Fibroblast of skin of left biceps (primary cell): ENCODE results near the gene TRIO.

Experiments
- DNase-seq, 2 experiments: peaks; one replicate each; pipeline ENCODE4 v3.0.0-alpha.2; 2013; ENCODE audit warnings: low read depth in 2 of 2

TRIO gene

DNA sequence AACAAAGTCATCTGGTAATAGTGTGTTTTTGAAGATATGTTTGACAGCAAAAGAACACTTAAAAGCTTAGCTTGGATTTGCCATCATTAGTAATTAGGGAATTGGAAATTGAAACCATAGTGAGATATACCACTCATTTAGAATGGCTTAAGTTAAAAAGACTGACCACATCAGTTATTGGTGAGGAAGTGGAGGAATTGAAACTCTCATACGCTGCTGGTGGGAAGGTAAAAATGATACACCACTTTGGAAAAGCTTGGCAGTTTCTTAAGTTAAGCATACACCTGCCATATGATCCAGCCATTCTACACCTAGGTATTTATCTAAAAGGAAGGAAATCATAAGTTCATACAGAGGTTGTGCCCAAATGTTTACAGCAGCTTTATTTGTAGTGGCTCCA is 213.2 kb downstream of the TRIO start:
- DNase-seq: no peak

DNA sequence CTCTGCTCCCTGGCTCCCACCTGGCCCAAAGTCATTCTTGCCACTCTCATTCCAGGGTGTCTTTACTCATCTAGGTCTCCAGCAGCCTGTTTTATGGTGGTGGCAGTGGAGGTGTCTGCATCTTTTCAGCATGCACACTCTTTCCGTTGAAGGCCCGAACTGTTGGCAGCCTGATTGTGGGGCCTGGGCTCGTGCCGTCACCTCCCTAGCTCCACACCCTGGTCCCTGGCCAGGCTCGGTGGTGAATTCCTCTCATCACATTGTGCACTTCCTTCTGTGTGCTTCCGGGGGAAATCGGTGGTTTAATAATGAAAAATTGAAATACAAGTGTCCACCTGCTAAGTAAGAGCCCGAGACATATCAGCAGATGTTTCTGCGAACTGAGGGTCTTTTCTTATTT is 214.3 kb downstream of the TRIO start:
- DNase-seq: no peak

DNA sequence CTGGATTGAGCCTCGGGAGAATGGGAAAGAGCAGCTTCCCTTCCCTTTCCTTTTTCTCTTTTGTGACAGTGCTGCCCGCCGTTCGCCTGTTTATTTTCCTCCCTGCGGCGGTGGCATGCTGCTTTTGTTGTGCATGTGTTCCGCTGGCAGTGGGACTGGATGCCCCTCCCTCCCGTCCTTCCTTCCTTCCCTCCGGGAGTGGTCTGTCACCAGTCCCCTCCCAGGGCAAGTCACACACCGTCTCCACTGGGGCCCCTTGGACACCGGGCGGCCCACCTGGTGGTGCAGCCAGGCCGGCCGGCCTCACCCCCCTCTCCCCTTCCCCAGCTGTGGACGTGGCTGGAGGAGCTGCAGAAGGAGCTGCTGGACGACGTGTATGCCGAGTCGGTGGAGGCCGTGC is 214.7 kb downstream of the TRIO start:
- DNase-seq: no peak

DNA sequence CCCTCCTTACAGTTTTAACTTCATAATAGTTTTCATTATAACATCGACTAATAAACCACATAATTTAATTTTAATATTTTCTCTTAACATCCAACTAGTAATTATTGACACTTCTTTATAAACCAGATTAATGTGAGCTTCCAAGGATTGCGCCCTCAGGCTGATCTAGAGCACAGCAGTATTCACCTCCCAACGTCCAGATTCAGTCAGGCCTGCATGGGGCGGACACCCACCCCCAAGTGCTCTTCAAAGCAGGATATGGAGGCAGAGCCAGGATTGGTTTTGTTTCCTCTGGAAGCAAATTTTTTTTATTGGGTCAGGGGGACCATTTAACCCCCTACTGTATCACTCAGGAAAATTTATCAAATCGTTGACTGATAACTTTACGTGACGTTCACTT is 215.4 kb downstream of the TRIO start:
- DNase-seq: no peak

DNA sequence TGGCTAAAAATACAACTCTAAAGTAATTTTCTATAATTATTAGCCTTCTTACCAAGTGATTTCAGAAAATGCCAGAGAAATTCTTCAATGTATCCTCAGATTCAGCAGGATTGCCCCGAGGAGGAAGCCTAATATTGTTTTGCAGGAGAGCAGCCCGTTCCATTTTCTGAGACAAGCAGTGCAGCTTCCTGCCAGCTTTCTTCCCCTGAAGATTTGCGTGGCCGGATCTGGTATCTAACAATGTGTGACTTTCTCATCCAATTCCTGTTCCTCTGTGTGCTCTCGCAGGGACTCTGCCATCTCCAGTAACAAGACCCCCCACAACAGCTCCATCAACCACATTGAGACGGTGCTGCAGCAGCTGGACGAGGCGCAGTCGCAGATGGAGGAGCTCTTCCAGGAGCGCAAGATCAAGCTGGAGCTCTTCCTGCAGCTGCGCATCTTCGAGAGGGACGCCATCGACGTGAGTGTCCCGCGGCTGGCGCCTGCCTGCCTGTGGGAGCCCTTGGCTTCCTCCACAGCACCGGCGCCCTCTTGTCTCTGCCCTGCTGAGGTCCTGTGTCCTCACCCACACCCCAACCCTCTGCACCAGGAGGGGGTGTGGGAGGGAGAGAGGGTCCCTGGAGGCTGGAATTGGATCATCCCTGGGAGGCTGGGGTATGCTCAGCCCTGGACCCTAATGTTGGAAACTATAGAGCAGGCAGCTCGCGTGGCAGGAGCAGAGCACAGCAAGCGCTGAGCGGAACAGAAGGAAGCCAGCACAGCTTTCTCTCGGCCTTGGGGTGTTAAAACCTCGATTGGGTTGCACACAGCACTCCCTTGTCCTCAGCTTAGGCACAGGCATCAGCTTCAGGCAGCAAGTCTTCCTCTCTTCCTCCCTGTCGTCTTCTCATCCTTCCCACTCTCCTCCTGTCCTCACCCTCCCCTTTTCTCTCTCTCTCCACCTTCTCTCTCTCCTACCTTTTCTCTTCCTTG is 216.2 kb downstream of the TRIO start:
- DNase-seq: no peak

DNA sequence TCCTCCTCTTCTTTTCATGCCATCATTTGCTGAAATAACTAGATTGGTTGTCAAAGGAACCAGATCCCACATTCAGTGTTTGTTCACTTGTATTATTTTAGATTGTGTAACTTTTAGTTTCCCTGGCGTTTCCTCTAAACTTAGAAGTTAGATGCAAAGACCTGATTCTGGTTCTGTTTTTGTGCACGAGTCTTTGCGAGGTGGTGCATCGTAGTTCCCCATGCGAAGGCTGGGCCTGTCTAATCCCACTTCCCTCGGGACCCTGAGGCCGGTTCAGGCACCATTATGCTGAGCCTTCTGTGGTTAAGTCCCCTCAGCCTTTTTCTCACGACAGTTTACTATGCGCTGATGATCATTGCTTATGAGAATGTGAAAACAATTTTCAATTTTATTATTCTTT is 219.3 kb downstream of the TRIO start:
- no peak for DNase-seq

DNA sequence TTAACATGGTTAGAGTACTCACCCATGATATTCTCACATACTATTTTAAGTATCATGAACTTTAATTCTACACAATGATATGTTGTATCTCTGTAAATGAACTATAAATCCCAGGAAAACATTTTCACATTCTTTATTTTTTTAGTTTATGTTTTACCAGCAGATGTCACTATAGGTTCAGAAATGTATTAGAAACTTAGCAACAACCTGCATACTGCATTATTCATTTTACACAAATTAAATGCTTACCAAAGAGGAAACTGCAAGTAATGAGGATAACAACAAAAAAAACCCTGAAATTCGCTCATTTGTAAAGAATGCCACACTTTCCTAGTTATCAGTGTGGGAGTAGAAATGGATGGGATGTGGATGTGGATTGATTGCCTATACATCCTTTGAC is 221.0 kb downstream of the TRIO start:
- DNase-seq: no peak

DNA sequence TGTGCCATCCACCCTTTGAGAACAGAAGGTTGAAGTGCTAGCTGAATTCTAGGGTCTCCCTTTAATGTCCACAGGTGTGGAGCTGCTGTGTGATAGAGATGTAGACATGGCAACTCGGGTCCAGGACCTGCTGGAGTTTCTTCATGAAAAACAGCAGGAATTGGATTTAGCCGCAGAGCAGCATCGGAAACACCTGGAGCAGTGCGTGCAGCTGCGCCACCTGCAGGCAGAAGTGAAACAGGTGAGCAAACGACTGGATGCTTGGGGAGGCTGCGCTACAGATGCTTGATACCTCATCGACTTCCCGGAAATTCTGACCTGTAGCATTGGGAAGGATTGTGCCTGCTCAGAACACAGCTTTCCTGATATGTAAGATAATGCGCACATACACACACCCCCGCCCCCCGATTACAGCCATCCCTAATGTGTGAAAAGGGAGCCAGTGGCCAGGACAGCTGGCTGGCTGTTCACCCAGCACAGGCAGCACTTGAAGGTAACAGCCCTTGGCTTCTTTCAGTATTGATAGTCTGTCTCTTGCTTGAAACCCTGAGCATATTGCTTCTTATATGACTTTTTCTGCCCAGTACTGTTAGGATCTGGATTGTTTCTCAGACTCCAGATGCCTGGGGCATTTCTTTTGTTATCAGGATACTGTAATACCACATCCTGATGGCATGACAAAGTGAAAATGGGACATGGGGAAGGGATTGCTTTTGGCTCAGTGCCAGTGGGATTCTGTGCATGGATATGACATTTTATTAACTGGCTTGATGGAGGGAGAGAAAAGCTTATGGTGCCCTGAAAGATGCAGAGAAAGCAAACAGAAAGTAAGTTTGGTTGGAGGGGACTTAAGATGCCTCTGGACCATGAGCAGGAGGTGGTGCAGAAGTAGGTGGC is 221.7 kb downstream of the TRIO start:
- DNase-seq: no peak

DNA sequence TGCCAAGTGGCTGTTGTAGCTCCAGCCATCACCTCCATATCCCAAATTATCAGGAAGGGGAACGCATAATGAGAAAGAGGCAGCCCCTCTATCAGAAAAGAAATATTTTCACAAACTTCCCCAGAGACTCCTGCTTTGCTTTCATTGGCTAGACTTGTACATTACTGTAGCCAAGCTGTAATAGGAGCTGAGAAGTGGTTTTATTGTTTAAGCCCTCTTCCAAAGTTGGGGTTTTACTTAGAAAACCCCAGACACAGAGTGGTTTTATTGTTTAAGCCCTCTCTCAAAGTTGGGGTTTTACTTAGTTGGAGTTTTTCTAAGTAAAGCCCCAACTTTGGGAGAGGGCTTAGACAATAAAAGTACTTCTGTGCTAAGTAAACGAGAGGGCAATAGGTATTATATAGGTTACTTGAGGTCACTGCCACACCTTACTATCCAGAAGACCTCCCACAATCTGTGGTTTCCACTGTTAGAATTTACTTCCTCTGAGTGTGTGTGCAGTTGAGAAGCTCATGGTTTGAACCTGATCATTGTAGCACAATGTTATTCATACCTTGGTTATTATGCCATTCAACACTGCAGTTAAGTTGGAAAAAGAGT is 222.8 kb downstream of the TRIO start:
- no peak for DNase-seq

DNA sequence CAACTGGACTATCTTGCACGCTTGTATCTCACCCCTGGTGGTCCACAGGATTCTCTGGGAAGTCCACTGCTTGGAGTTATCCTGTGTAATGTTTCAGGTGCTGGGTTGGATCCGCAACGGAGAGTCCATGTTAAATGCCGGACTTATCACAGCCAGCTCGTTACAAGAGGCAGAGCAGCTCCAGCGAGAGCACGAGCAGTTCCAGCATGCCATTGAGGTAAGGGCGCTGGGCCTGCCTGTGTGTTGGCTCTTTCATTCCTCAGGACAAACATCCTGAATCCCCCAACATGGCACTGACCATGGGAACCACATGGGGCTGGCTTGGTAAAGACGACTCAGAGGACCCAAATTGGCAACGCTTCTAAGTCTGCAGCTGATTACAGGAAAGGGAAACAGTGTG is 223.6 kb downstream of the TRIO start:
- DNase-seq: no peak

DNA sequence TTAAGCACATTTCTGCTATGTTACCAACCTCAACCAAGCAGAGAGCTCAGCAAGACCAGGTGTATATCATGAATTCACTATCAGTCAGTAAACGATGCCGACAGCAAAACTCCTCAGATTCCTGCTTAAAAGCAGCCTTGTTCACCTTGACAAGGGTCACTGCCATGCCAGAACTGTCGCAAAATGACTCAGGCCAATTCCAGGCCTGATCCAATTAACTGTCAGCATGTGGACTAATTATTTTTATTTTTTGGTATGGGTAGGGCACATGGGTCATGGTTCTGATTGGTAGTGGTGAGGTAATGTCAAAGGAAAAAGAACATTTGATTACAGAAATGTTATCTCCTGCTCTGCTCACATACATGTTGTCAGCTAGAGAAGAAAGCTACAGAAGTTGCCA is 224.2 kb downstream of the TRIO start:
- DNase-seq: no peak

DNA sequence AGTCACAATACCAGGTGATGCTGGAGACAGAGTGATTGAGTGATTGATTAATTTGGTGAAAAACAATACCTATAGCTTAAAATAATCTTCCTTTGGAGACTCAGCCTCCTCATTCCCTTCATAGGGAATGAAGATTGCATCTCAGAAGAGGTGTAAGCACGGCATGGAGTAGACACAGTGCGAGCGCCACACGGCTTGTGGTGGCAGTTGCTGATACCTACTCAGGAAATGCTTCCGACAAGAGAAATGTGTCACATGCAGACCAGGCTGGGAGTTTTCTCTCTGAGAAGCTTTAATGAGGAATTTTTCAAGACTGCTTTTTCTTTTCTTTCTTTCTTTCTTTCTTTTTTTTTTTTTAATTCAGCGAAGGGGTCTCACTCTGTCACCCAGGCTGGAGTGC is 226.6 kb downstream of the TRIO start:
- no peak for DNase-seq

DNA sequence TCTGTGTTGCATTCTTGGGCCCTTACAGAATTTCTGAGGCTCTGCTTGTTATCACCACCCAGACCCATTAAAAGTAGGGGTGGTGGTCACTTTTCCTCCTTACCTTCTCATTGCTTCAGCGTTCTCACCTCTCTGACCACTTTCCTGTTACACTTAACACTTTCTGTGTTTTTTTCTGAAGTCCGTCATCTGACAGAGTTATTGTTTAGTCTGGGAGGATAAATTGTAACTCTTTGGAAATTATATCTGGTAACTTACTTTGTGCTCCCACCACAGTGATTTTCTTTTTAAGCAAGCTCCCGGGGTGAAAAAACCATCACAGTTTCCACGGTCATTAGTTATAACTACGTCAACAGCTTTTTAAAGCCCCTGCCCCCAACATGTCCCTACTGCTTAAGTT is 227.2 kb downstream of the TRIO start:
- DNase-seq: no peak

DNA sequence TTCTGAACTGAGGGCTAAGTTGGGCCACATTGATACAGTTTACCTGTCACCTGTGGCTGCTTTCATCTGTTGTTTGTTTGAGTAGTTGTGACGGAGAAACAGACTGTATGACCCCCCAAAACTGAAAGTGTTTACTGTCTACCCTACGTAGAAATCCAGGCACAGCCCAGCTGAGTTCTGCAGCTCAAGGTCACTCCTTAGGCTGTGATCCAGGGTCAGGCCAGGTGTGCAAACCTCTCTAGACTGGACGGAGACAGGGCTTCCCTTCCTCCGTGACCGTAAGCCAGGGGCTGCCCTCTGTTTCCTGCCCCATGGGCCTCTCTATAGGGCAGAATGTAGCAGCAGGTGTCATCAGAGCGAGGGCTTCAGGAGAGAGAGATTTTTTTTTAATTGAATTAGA is 230.5 kb downstream of the TRIO start:
- DNase-seq: no peak

DNA sequence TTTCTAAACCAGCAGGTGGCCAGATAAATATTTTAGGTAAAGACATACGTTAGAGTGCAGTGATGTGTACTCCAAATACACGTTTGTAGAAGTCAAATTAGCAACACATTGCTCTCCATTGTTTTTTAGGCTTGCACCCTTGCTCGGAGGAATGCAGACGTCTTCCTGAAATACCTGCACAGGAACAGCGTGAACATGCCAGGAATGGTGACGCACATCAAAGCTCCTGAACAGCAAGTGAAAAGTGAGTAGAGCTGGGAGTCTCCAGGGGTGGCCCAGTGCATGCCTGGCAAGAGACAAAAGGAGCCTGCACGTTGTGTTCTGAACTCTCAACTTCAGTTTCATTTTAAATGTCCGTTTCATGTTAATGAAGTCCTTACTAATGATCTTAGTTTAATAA is 231.0 kb downstream of the TRIO start:
- DNase-seq: no peak

DNA sequence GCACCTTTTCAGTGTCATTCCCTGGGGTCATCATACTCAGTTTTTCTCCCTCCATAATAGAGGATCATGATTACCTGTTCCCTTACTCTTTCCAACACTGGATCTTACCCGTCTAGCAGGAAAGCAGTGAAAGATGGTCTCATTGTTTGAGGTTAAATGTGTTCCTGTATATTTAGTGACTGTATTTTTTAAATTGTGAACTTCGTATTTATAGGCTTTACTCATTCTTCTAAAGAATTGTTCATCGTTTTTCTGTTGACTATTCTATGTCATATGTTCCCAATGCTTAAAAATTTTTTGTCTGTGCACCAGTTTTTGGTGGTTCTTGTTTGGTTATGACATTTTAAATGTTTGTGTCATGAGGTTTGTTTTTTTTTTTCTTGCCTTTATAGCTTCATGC is 233.6 kb downstream of the TRIO start:
- DNase-seq: no peak

DNA sequence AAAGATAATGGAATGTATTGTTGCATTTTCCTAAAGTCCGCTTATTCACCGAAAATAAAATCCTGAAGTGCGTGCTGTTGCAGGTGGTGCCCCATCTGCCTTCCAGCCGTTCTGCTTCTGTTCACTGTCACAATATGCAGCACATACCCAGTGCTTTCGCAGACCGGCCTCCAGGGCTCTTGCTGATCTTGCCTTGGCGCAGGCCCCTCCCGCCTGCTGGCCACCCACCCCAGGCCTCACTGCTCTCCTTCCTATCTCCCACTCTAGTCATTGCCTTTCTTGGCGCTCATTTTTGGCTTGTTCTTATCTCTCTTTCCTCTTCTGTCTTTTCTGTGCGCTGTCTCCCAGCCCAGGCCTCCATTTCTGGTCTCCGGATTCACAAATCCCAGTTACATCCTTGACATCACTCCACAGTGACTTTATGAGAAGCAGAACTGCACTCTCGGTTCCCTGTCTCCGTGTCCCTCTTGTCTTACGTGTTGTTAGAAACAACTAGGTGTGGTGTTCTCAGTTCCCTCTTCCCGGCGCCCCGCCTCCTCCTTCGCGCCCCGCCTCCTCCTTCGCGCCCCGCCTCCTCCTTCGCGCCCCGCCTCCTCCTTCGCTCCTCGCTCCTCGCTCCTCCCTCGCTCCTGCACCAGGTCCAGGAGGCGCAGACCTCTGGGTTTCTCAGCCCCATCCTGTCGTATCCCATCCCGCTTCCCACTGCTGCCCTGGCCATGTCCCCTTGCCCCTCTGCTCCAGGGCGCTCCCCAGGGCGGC is 236.8 kb downstream of the TRIO start:
- DNase-seq: no peak

DNA sequence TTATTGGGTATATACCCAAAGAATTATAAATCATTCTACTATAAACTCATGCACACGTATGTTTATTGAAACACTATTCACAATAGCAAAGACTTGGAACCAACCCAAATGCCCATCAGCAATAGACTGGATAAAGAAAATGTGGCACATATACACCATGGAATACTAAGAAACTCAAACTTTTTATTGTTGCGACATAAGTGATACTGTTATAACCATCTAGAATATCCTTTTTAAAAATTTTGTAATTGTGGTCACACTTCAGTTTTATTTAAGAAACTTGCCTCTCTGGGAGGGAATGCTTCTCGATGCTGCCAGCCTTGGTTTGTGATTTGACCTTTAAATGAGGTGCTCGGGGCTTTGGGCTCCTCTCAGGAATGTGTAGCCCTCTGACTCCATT is 237.6 kb downstream of the TRIO start:
- DNase-seq: no peak

DNA sequence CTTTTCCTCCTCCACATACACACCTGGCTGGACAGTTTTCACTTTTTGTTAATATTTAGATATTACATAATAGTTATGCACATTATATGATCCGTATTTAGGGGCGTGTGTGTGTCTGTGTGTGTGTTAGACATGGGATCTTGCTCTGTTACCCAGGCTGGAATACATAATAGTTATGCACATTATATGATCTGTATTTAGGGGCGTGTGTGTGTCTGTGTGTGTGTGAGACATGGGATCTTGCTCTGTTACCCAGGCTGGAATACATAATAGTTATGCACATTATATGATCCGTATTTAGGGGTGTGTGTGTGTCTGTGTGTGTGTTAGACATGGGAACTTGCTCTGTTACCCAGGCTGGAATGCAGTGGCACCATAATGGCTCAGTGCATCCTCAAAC is 239.5 kb downstream of the TRIO start:
- DNase-seq: no peak

DNA sequence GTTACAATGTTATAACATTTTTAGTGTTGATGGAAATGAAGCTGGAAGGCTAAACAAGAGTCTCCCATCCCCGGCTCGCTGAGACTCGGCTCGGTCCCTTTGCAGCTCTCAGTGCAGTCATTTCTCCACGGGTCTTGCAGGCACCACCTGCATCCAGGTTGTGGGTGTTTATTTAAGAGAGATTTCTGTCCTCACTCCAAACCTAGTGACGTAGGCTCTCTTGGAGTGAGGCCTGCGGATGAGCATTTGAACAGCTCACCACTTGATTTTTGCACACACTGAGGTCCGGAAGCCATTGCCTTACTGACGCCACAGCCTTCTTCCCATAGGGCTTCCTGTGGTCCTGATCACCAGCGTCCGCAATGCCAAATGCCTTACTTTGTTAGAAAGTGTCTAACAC is 240.8 kb downstream of the TRIO start:
- no peak for DNase-seq

DNA sequence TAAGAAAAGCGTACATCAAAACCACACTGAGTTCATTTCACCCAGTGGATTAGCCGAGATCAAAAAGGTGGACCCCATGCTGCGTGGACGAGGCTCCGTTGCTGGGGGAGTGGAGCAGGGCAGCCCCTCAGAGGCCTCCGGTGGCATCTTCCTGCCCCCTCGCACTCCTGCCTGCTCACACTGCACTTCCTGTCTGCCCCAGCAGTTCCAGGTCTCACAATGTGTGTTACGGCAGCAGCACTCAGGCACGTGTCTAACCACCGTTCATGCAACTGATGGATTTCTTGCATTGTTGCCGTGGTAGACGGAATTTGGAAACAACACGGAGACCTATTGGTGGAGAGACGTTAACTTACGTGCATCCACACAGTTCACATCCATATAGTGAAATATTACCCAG is 241.9 kb downstream of the TRIO start:
- no peak for DNase-seq
